ENCODE data around the gene STKLD1. TPM values are rescaled to one million over a fixed set of nuclear protein-coding genes. Genes with fewer than 3 reads are reported as not detected.

STKLD1 gene
- total and polyA plus RNA-seq, 3 experiments from 2014 or later, result 0.24 to 0.91 (median 0.75) TPM

- Histone ChIP-seq H3K27me3 (ENCODE audit: insufficient read depth, low read length, poor library complexity, severe bottlenecking) (no peaks in the 10 kb centered on the region), H3K4me3 (ENCODE audit: low read length) (no peak overlapping the region), H3K9me3 (ENCODE audit: low read length) (no peaks in the 10 kb centered on the region), H3K27ac (ENCODE audit: low read depth, low read length) (no peak overlapping the region), H3K36me3 (ENCODE audit: insufficient read depth, low read length) (peaks cover 32% of the 10 kb centered on the region), H3K4me1 (ENCODE audit: insufficient read depth, low read length) (no peaks in the 10 kb centered on the region)
- DNase-seq, result no peak
- Mint-ChIP-seq H3K27ac (peak overlapping the region in 2 of 8 donors; percentile 22 to 36), H3K36me3 (peaks cover 6 to 62% (median 10%) of the 10 kb centered on the region in 3 donors), H3K4me3 (no peak overlapping the region), H3K4me1 (peaks cover 6 to 8% (median 7%) of the 10 kb centered on the region in 3 donors), H3K9me3 (no peaks in the 10 kb centered on the region), H3K27me3 (no peaks in the 10 kb centered on the region)
- ChIA-PET POLR2A (no interaction called here), CTCF (interaction anchor here (1.1 to 2.7 kb wide), 4 partner anchors 45 to 80 kb away, joined by 3 to 17 read pairs (median 3); no protein-coding TSS in a partner anchor)
Observed at GRCh38 chr9:133405508-133406438, 29.6 kb downstream of the STKLD1 start.

- POLR2A ChIA-PET, result no interaction called here
- H3K9me3 Mint-ChIP-seq, result no peaks in the 10 kb centered on the region
- peak; percentile 70 to 85 (median 71) for DNase-seq
- H3K27me3 Mint-ChIP-seq, result no peaks in the 10 kb centered on the region
- Histone ChIP-seq H3K4me1 (ENCODE audit: insufficient read depth, low read length) (no peaks in the 10 kb centered on the region), H3K9me3 (ENCODE audit: low read length) (no peaks in the 10 kb centered on the region), H3K27ac (ENCODE audit: low read depth, low read length) (no peak overlapping the region), H3K36me3 (ENCODE audit: insufficient read depth, low read length) (peaks cover 35% of the 10 kb centered on the region), H3K27me3 (ENCODE audit: insufficient read depth, low read length, poor library complexity, severe bottlenecking) (no peaks in the 10 kb centered on the region), H3K4me3 (ENCODE audit: low read length) (no peak overlapping the region)
- H3K4me3 Mint-ChIP-seq, result no peak overlapping the region
- peak overlapping the region; percentile 64 to 94 (median 87) for H3K27ac Mint-ChIP-seq
- H3K36me3 Mint-ChIP-seq, result peaks cover 6 to 69% (median 13%) of the 10 kb centered on the region in 3 donors
- H3K4me1 Mint-ChIP-seq, result peaks cover 6 to 8% (median 7%) of the 10 kb centered on the region in 3 donors
- CTCF ChIA-PET, result interaction anchor here (1.1 to 2.7 kb wide), 3 partner anchors 46 to 79 kb away, joined by 3 to 17 read pairs (median 3); no protein-coding TSS in a partner anchor
Observed at GRCh38 chr9:133406480-133407307, 30.5 kb downstream of the STKLD1 start.

GRCh38 chr9:133408042-133408441 is 31.9 kb downstream of the STKLD1 start:
- Histone ChIP-seq H3K4me1 (ENCODE audit: insufficient read depth, low read length) (no peaks in the 10 kb centered on the region), H3K27me3 (ENCODE audit: insufficient read depth, low read length, poor library complexity, severe bottlenecking) (no peaks in the 10 kb centered on the region), H3K9me3 (ENCODE audit: low read length) (no peaks in the 10 kb centered on the region), H3K36me3 (ENCODE audit: insufficient read depth, low read length) (peaks cover 42% of the 10 kb centered on the region), H3K4me3 (ENCODE audit: low read length) (no peak overlapping the region), H3K27ac (ENCODE audit: low read depth, low read length) (no peak overlapping the region)
- Mint-ChIP-seq H3K4me3 (no peak overlapping the region), H3K36me3 (peaks cover 6 to 81% (median 13%) of the 10 kb centered on the region in 3 donors), H3K27ac (peak overlapping the region in 1 of 8 donors; percentile 29), H3K27me3 (no peaks in the 10 kb centered on the region), H3K9me3 (no peaks in the 10 kb centered on the region), H3K4me1 (peaks cover 6 to 8% (median 7%) of the 10 kb centered on the region in 3 donors)
- ChIA-PET POLR2A (no interaction called here), CTCF (no interaction called here)
- no peak for DNase-seq

GRCh38 chr9:133415170-133415569 is 39.0 kb downstream of the STKLD1 start:
- Histone ChIP-seq H3K36me3 (ENCODE audit: insufficient read depth, low read length) (peaks cover 27% of the 10 kb centered on the region), H3K27ac (ENCODE audit: low read depth, low read length) (no peak overlapping the region), H3K9me3 (ENCODE audit: low read length) (no peaks in the 10 kb centered on the region), H3K4me1 (ENCODE audit: insufficient read depth, low read length) (peaks cover 20% of the 10 kb centered on the region), H3K27me3 (ENCODE audit: insufficient read depth, low read length, poor library complexity, severe bottlenecking) (no peaks in the 10 kb centered on the region), H3K4me3 (ENCODE audit: low read length) (no peak overlapping the region)
- peak overlapping the region in 4 of 7 donors; percentile 89 to 90 (median 89) for H3K4me3 Mint-ChIP-seq
- POLR2A ChIA-PET, result no interaction called here
- no peak for DNase-seq
- CTCF ChIA-PET, result interaction anchor here (1.5 kb wide), 1 partner anchor 73 kb away, joined by 3 read pairs; no protein-coding TSS in a partner anchor
- peaks cover 0 to 64% (median 7%) of the 10 kb centered on the region in 3 donors for H3K36me3 Mint-ChIP-seq
- H3K27ac Mint-ChIP-seq, result peak overlapping the region in 2 of 8 donors; percentile 47 to 86
- peaks cover 41 to 59% (median 54%) of the 10 kb centered on the region in 3 donors for H3K4me1 Mint-ChIP-seq
- H3K9me3 Mint-ChIP-seq, result no peaks in the 10 kb centered on the region
- peaks cover 0 to 1% of the 10 kb centered on the region in 2 donors for H3K27me3 Mint-ChIP-seq

GRCh38 chr9:133417541-133418461 is 41.6 kb downstream of the STKLD1 start, which contains the start of gene REXO4:
Gene REXO4, minus strand, starts transcription at chr9:133418010. Its CDS starts 166 bp downstream, at chr9:133417844.
- peak; percentile 58 to 85 (median 80) for DNase-seq
- H3K36me3 ChIP-seq (ENCODE audit: insufficient read depth, low read length), result peaks cover 10% of the 10 kb centered on the region
- Mint-ChIP-seq H3K4me3 (peak within 1 kb of the TSS; percentile 88 to 92 (median 89)), H3K9me3 (no peaks in the 10 kb centered on the region), H3K27me3 (peaks cover 0 to 1% of the 10 kb centered on the region in 2 donors), H3K27ac (peak within 1 kb of the TSS; percentile 84 to 96 (median 91)), H3K4me1 (peaks cover 47 to 74% (median 70%) of the 10 kb centered on the region in 3 donors), H3K36me3 (peaks cover 0 to 41% (median 3%) of the 10 kb centered on the region in 3 donors)
- no peaks in the 10 kb centered on the region for H3K9me3 ChIP-seq (ENCODE audit: low read length)
- ChIA-PET CTCF (interaction anchor here (1.1 to 2.1 kb wide), 3 partner anchors 13 to 60 kb away, joined by 3 to 6 read pairs (median 4); partner anchors contain the start of gene CACFD1), POLR2A (interaction anchor here (1.0 to 1.2 kb wide), 3 partner anchors 42 to 70 kb away, joined by 3 to 8 read pairs (median 4); partner anchors contain the start of genes CACFD1, MED22 and RPL7A)
- H3K4me3 ChIP-seq (ENCODE audit: low read length), result peak within 1 kb of the TSS; percentile 75
- H3K27ac ChIP-seq (ENCODE audit: low read depth, low read length), result peak within 1 kb of the TSS; percentile 87
- H3K4me1 ChIP-seq (ENCODE audit: insufficient read depth, low read length), result peaks cover 20% of the 10 kb centered on the region
- H3K27me3 ChIP-seq (ENCODE audit: insufficient read depth, low read length, poor library complexity, severe bottlenecking), result no peaks in the 10 kb centered on the region

- Histone ChIP-seq H3K4me1 (ENCODE audit: insufficient read depth, low read length) (peaks cover 20% of the 10 kb centered on the region), H3K27ac (ENCODE audit: low read depth, low read length) (peak overlapping the region; percentile 87), H3K36me3 (ENCODE audit: insufficient read depth, low read length) (peaks cover 6% of the 10 kb centered on the region), H3K27me3 (ENCODE audit: insufficient read depth, low read length, poor library complexity, severe bottlenecking) (no peaks in the 10 kb centered on the region), H3K4me3 (ENCODE audit: low read length) (no peak overlapping the region), H3K9me3 (ENCODE audit: low read length) (no peaks in the 10 kb centered on the region)
- peak overlapping the region; percentile 88 to 92 (median 89) for H3K4me3 Mint-ChIP-seq
- H3K36me3 Mint-ChIP-seq, result peaks cover 0 to 29% (median 0%) of the 10 kb centered on the region in 3 donors
- H3K4me1 Mint-ChIP-seq, result peaks cover 44 to 68% (median 64%) of the 10 kb centered on the region in 3 donors
- H3K27ac Mint-ChIP-seq, result peak overlapping the region; percentile 24 to 96 (median 74)
- no peak for DNase-seq
- H3K9me3 Mint-ChIP-seq, result no peaks in the 10 kb centered on the region
- peaks cover 0 to 1% of the 10 kb centered on the region in 2 donors for H3K27me3 Mint-ChIP-seq
- ChIA-PET CTCF (interaction anchor here (2.1 kb wide), 1 partner anchor 41 kb away, joined by 6 read pairs; the partner anchor contains the start of gene CACFD1), POLR2A (interaction anchor here (0.6 kb wide), 1 partner anchor 57 kb away, joined by 4 read pairs; no protein-coding TSS in a partner anchor)
Observed at GRCh38 chr9:133419005-133419404, 42.8 kb downstream of the STKLD1 start.

Data from CD8-positive, alpha-beta memory T cell (primary cell).